ENCODE measurements around the gene MAEA. TPM values are rescaled to one million over a fixed set of nuclear protein-coding genes. Genes with fewer than 3 reads are reported as not detected.

MAEA gene
- total RNA-seq, 2 experiments from 2014 or later = 38.9 to 40.4 TPM

DNA sequence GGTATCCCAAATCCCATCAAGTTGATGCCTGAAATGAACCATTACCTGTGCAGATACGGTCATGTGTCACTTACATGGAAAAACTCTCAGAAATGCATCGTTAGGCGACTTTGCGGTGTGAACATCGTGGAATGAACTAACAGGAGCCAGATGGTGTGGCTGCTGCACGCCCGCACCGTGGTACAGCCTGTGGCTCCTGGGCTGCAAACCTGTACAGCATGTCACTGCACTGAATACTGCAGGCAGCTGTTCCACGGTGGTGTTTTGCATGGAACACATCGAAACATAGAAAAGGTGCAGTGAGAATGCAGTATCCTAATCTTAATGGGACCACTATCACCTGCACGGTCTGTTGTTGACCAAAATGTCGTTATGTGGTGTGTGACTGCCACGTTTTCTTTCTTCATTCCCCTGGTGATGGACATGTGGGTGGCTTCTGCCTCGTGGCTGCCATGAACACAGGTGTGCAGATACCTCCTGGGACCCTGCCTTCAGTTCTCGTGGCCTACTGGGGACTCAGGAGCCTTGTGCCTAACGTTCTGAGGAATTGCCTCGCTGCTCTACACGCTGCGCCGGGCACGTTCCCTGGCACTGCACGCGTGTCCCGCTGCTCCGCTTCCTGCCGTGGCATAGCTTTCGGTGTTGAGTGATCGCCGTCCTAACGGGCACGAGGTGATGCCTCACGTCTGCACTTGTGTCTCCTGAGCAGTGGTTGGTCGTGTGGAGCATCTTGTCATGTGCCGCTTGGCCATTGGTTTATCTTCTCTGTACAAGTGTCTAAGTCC, 18.5 kb downstream of the MAEA start:
- no peak for DNase-seq
- H3K4me1 Mint-ChIP-seq = peaks cover 56% of the 10 kb centered on the region
- peaks cover 26% of the 10 kb centered on the region for H3K36me3 Mint-ChIP-seq (ENCODE audit: low read depth)
- POLR2A ChIA-PET = no interaction called here
- H3K27ac Mint-ChIP-seq = peak overlapping the region; percentile 21
- no peaks in the 10 kb centered on the region for H3K9me3 Mint-ChIP-seq (ENCODE audit: low read depth)
- CTCF ChIA-PET = interaction anchor here (0.7 to 1.2 kb wide), 3 partner anchors 16 to 141 kb away, joined by 3 to 4 read pairs (median 3); no protein-coding TSS in a partner anchor
- H3K27me3 Mint-ChIP-seq = no peaks in the 10 kb centered on the region
- intact Hi-C loops (cut with DNase I, micrococcal nuclease) = no loop called here
- H3K4me3 Mint-ChIP-seq = no peak overlapping the region
- ATAC-seq = no peak

DNA sequence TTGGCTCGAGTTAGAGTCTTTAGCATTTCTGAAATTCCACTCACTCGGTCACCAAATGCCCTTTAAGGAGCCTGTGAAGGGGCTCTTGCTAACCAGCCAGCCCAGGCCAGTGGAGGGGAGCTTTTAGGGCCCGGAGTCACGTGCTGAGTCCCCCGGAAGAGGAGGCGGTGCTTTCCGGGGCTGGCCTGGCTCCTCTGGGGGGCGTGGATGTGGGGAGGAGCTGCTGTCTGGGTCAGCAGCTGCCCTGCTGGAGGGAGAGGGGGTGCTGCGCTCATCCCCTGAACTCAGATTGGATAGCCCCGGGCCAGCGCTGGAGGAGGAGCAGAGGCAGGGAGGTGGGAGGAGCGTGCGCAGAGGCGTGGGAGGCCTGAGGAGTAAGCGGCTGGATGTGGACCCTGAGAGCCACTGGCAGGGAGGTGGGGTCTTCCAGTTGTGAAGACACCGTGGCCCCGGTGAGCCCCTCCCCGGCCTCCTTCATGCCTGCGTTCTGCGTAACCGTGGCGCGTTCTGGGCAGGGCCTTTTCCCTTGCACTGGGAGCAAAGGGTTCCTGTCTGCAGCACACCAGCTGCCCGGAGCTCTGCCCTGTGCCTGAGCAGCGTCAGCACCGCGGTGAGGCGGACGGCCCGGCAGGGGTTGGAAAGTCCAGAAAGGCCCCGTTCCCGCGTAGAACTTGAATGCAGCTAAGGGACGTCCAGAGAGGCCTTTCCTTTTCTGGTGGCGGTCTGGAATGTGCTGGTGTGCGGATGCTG, 19.7 kb downstream of the MAEA start:
- H3K4me3 Mint-ChIP-seq = peak overlapping the region; percentile 64
- H3K4me1 Mint-ChIP-seq = peaks cover 59% of the 10 kb centered on the region
- intact Hi-C loops (cut with DNase I, micrococcal nuclease) = loop anchor here in 1 of 2 experiments (2.0 kb wide), 1 partner anchor 21 kb away; no protein-coding TSS in a partner anchor
- POLR2A ChIA-PET = interaction anchor here (1.2 kb wide), 1 partner anchor 19 kb away, joined by 6 read pairs; no protein-coding TSS in a partner anchor
- no peaks in the 10 kb centered on the region for H3K9me3 Mint-ChIP-seq (ENCODE audit: low read depth)
- CTCF ChIA-PET = interaction anchor here (0.6 to 1.2 kb wide), 3 partner anchors 20 to 350 kb away, joined by 3 read pairs; no protein-coding TSS in a partner anchor
- H3K27ac Mint-ChIP-seq = peak overlapping the region; percentile 82
- H3K27me3 Mint-ChIP-seq = no peaks in the 10 kb centered on the region
- ATAC-seq (peak; percentile 79), DNase-seq (peak; percentile 74)
- H3K36me3 Mint-ChIP-seq (ENCODE audit: low read depth) = peaks cover 36% of the 10 kb centered on the region

DNA sequence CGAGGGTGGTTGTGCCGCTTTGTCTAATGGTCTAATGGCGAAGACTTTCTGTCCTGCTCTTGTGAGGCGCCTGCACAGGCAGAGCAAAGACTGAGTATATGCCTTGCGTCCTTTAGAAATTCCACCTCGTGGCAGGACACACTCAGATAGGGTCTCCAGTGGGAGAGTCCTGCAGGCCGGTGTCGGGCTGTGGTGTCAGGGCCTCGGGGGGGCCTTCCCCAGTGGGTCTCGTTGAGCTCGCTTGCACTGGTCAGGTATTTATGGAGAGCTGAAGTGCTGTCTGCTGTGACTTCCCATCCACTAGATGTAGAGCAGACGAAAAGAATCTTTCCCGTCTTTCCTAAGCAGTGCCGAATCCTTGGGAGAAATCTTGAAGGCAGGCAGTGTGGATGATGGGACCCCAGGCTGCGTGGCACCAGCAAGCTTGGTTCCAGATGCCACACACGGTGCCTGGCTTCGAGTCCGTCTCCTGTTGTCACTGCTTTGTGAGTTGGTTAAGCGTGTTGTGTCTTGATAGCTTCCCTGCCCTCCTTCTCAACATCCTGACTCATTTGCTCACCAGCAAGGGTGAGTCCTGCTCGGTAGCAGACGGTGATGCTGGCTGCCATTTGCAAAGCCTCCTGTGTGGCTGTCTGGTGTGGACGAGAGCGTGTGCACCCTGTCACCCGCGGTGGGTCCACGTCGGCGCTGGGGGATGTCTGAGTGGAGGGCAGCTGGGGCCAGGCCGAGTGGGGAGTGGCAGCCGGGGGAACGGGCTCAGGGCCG, 20.5 kb downstream of the MAEA start:
- Mint-ChIP-seq H3K4me1 (peaks cover 57% of the 10 kb centered on the region), H3K4me3 (peak overlapping the region; percentile 64), H3K27me3 (no peaks in the 10 kb centered on the region), H3K27ac (peak overlapping the region; percentile 78), H3K36me3 (ENCODE audit: low read depth) (peaks cover 40% of the 10 kb centered on the region), H3K9me3 (ENCODE audit: low read depth) (no peaks in the 10 kb centered on the region)
- DNase-seq = peak; percentile 46
- intact Hi-C loops (cut with DNase I, micrococcal nuclease) = loop anchor here in 1 of 2 experiments (2.0 kb wide), 1 partner anchor 21 kb away; no protein-coding TSS in a partner anchor
- peak; percentile 53 for ATAC-seq
- POLR2A ChIA-PET = interaction anchor here (0.7 kb wide), 1 partner anchor 259 kb away, joined by 3 read pairs; no protein-coding TSS in a partner anchor
- CTCF ChIA-PET = interaction anchor here (0.6 to 1.2 kb wide), 2 partner anchors 8 to 45 kb away, joined by 3 read pairs; no protein-coding TSS in a partner anchor

DNA sequence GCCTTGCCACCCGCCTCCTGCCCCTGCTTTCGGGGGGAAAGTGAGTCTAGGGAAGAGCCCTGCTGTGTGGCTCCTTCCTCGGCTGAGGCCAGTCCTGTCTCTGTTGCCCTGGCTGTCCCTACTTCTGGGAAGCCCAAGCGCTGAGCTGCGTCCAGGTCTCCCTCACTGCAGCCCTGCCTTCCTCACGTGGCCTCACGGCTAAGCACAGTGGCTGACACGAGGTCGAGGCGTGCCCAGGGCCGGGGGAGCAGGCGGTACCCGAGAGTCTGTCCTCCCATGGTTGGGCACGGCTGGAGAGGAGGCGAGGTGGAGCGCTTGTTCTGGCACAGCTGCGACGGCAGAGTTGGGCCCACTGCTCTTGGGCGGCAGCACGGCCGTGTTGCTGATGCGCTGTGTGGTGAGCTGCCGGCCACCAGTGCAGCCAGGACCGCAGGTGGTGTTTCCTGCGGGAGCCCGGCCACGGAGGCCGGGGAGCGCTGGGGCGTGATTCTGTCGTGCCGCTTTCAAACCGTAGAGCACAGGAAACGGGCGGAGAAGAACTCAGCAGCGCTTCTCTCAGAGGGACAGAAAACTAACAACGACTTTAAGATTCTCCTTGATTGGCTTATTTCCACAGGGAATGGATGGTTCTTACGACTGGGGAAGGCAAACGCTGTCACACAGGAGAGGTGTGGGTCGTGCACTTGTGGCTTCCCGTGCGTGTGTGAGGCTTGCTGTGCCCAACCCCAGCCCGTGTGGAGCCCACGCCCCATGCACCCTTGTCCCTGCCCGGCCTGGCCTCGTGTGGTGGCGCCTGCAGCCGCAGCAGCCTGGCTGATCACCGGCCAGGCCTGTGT, 21.3 kb downstream of the MAEA start:
- peak; percentile 43 for DNase-seq
- H3K36me3 Mint-ChIP-seq (ENCODE audit: low read depth) = peaks cover 37% of the 10 kb centered on the region
- peaks cover 54% of the 10 kb centered on the region for H3K4me1 Mint-ChIP-seq
- H3K9me3 Mint-ChIP-seq (ENCODE audit: low read depth) = no peaks in the 10 kb centered on the region
- peak overlapping the region; percentile 55 for H3K27ac Mint-ChIP-seq
- POLR2A ChIA-PET = no interaction called here
- peak; percentile 8 for ATAC-seq
- no peaks in the 10 kb centered on the region for H3K27me3 Mint-ChIP-seq
- intact Hi-C loops (cut with DNase I, micrococcal nuclease) = loop anchor here in 1 of 2 experiments (2.0 kb wide), 1 partner anchor 20 kb away; no protein-coding TSS in a partner anchor
- CTCF ChIA-PET = interaction anchor here (1.2 kb wide), 1 partner anchor 8 kb away, joined by 3 read pairs; no protein-coding TSS in a partner anchor
- H3K4me3 Mint-ChIP-seq = peak overlapping the region; percentile 19

DNA sequence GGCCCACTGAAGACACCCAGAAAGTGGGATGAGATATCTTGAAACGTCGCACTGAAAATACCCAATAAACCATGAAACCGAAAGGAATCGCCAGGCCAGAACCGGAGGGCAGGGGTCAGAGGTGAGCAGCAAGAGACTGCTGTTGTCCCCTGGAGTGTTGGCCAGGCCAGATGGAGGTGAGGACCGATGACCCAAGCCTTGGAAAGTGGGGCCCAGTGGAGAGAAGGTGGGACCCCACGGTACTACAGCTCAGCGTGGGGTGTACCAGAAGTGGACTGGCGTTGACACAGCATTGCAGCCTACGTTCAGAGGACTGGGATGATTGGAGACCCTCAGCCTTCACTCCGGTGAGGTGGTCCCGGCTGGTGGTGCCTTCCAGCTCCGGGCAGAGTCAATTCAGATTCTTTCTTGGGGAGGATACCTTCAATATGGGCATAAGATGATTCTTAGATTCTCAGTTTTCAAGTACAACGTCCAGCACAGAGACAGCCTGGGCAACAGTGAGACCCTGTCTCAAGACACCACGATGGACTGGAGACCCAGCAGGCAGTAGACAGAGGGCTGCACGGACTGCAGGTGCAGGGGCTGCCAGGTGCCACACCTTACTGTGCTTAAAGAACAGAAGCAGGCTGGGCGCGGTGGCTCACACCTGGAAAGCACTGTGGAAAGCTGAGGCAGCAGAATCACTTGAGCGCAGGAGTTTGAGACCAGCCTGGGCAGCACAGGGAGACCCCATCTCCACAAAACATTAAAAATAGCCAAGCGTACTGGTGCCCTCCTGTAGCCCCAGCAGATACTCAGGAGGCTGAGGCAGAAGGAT, 23.3 kb downstream of the MAEA start:
- CTCF ChIA-PET = interaction anchor here (0.6 kb wide), 1 partner anchor 24 kb away, joined by 3 read pairs; no protein-coding TSS in a partner anchor
- H3K27ac Mint-ChIP-seq = no peak overlapping the region
- H3K9me3 Mint-ChIP-seq (ENCODE audit: low read depth) = no peaks in the 10 kb centered on the region
- intact Hi-C loops (cut with DNase I, micrococcal nuclease) = no loop called here
- peaks cover 44% of the 10 kb centered on the region for H3K36me3 Mint-ChIP-seq (ENCODE audit: low read depth)
- POLR2A ChIA-PET = no interaction called here
- no peaks in the 10 kb centered on the region for H3K27me3 Mint-ChIP-seq
- ATAC-seq (no peak), DNase-seq (no peak)
- H3K4me3 Mint-ChIP-seq = no peak overlapping the region
- H3K4me1 Mint-ChIP-seq = peaks cover 47% of the 10 kb centered on the region

DNA sequence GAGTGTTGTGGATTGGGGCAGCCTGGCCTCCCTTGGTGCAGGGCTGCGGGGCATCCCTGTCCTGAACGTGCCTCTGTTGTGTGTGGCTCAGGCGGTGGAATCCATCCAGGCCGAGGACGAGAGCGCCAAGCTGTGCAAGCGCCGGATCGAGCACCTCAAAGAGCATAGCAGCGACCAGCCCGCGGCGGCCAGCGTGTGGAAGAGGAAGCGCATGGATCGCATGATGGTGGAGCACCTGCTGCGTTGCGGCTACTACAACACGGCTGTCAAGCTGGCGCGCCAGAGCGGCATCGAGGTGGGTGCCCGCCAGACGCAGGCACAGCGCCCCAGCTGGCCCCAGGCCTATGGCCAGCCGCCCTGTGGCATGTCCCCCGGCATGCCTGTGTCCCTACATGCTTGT, 25.6 kb downstream of the MAEA start:
- no peak overlapping the region for H3K4me3 Mint-ChIP-seq
- H3K27ac Mint-ChIP-seq = peak overlapping the region; percentile 42
- ChIA-PET CTCF (interaction anchor here (0.7 to 1.2 kb wide), 3 partner anchors 16 to 41 kb away, joined by 3 read pairs; no protein-coding TSS in a partner anchor), POLR2A (no interaction called here)
- no peak for ATAC-seq
- peaks cover 29% of the 10 kb centered on the region for H3K4me1 Mint-ChIP-seq
- no peaks in the 10 kb centered on the region for H3K9me3 Mint-ChIP-seq (ENCODE audit: low read depth)
- peaks cover 49% of the 10 kb centered on the region for H3K36me3 Mint-ChIP-seq (ENCODE audit: low read depth)
- no peaks in the 10 kb centered on the region for H3K27me3 Mint-ChIP-seq
- no peak for DNase-seq
- intact Hi-C loops (cut with DNase I, micrococcal nuclease) = no loop called here

- ChIA-PET POLR2A (no interaction called here), CTCF (interaction anchor here (0.7 to 1.1 kb wide), 3 partner anchors 15 to 40 kb away, joined by 3 read pairs; no protein-coding TSS in a partner anchor)
- Mint-ChIP-seq H3K4me3 (no peak overlapping the region), H3K9me3 (ENCODE audit: low read depth) (no peaks in the 10 kb centered on the region), H3K27ac (peak overlapping the region; percentile 76), H3K4me1 (peaks cover 25% of the 10 kb centered on the region), H3K27me3 (no peaks in the 10 kb centered on the region), H3K36me3 (ENCODE audit: low read depth) (peaks cover 50% of the 10 kb centered on the region)
- ATAC-seq (peak; percentile 43), DNase-seq (no peak)
- intact Hi-C loops (cut with DNase I, micrococcal nuclease) = no loop called here
Measured at GRCh38 chr4:1315836-1316536, 26.3 kb downstream of the MAEA start.

GRCh38 chr4:1316537-1317168, 27.0 kb downstream of the MAEA start:
- ChIA-PET CTCF (no interaction called here), POLR2A (no interaction called here)
- Mint-ChIP-seq H3K9me3 (ENCODE audit: low read depth) (no peaks in the 10 kb centered on the region), H3K4me1 (peaks cover 19% of the 10 kb centered on the region), H3K36me3 (ENCODE audit: low read depth) (peaks cover 53% of the 10 kb centered on the region), H3K4me3 (no peak overlapping the region), H3K27me3 (no peaks in the 10 kb centered on the region), H3K27ac (peak overlapping the region; percentile 76)
- ATAC-seq = peak; percentile 6
- DNase-seq = no peak
- intact Hi-C loops (cut with DNase I, micrococcal nuclease) = no loop called here

Data from activated CD4-positive, alpha-beta T cell treated with anti-CD3 and anti-CD28 coated beads for 36 hours (primary cell).